Head of caudate nucleus (tissue), 42 donors: ENCODE measurements around the gene FRMPD4.

Source experiments
- DNase-seq, 42 donors: peaks; one replicate each; pipeline versions ENCODE4 v3.0.0 to v3.0.0-alpha.2; 2020 to 2021; ENCODE audit warnings: mixed read lengths in 7 of 42
- intact Hi-C: fragments of 100-400 bp; cut with DNase I; formaldehyde crosslinking; loops from one replicate; pipeline ENCODE4 v1.15.0; 2022

The FRMPD4 gene

DNA sequence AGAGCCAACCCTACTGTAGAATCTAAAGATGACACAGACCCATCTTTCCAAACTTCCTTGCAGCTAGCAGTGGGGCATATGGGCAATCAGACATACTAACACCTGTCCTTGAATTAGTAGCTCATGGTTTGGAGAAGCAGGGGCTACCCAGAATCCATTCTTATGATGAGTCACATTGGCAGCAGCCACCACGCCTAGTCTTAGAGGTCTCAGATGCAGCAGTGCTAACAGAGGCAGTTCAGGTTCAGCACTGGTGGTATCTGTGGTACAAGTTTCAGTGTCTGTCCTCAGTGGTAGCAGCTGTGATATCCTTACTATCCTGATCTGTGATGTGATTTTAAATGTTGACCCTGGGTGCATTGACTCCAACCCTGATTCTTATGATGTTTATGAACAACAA, 68.1 kb downstream of the FRMPD4 start:
- no peak for DNase-seq
- intact Hi-C loops: no loop called here

DNA sequence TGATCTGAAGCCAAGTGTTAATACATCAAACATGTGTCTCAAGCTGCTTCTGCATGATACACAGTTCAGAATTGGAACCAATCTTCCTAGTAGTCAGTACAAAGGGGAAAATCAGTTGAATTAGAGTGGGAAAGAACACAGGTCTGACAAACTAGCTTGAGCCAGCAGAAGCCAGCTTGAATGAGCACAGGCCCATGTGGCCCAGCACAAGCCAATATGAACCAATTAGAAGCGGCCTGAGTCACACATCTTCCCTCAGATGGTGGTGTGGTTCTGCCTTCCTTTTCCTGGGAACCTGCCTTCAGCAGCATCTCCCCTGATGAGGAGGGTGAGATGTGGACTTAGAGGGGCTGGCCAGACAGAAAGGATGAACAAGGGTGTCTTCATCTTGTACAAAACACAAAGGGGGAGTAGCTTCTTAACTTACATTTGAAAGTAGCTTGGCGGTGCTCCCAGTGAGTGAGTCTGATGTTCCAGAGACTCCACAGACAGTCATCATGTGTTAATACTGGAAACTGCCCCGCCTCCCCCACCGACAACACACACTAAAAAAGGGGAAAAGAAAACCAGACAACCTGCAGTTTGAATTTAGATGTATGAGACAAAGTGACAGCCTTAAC, 72.0 kb downstream of the FRMPD4 start:
- intact Hi-C loops: no loop called here
- DNase-seq: peak in 3 of 42 donors; percentile 9 to 23 (median 12)

DNA sequence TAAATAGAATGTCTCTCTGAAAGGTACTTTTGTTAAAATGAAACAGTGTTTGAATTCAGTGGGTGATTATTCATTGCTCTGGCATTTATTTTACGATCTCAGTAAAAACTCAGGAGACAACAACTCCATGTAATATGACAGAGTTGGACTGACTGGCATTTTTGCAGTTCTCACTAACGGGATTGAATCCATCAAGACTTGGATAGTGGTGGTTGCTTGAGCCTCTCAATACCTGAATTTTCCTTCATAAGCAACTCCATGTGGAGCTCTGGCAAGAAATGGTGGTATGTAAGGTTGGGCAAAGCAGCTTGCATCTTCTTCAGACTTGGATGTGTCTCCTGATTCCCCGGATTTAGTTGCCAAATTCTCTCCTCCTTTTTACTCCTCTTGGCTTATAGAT, 72.7 kb downstream of the FRMPD4 start:
- no peak for DNase-seq
- intact Hi-C loops: no loop called here

DNA sequence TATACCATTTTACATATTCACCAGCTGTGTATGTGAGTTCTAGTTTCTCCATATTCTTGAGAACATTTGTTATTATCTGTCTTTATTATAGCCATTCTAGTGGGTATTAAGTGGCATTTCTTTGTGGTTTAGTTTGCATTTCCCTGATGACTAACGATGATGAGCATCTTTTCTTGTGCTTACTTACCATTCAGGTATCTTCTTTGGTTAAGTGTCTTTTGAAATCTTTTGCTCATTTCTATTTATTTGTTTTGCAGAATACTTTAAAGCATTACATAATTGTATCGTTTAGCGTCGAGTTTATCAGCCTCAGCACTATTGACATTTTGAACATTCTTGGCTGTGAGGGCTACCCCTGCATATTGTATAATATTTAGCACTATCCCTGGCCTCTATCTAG, 85.4 kb downstream of the FRMPD4 start:
- no peak for DNase-seq
- intact Hi-C loops: no loop called here

DNA sequence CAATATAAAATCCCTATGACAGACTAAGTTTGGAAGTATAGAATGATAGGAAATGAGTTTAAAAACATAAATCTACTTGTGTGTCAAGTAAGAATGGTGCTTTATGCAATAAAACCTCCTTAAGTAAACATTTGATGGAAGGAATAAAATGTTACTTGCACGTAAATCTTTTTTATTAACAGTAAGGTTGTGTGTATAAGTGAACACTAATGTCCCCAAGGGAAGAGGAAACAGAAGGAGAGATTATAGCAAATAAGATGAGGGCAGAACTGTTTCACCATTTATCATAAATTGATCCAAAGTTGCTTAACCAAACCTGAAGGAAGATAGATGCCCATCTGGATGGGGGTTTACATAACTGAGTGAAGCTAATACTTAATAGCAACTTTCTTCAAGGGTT, 86.8 kb downstream of the FRMPD4 start:
- no peak for DNase-seq
- intact Hi-C loops: no loop called here

DNA sequence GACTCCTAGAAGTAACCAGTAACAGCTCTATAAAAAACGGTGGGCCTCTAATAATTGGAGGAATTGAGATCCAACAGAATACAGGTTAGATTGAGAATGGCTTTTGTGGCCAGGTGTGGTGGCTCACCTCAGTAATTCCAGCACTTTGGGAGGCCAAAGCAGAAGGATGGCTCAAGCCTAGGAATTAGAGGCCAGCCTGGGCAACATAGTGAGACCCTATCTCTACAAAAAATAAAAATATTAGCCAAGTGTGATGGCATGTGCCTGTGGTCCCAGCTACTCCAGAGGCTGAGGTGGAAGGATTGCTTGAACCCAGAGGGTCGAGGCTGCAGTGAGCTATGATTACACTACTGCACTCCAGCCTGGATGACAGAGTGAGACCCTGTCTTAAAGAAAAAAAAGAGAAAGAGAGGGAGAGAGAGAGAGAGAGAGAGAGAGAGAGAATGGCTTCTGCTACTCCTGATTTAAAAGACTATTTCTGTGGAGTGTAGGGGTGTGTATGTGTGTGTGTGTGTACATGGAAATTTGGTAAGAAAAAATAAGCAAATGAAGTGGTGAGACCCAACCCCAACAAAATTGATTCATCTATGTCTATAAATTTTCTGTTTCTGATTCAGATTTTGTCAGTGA, 89.3 kb downstream of the FRMPD4 start:
- DNase-seq: no peak
- intact Hi-C loops: no loop called here

DNA sequence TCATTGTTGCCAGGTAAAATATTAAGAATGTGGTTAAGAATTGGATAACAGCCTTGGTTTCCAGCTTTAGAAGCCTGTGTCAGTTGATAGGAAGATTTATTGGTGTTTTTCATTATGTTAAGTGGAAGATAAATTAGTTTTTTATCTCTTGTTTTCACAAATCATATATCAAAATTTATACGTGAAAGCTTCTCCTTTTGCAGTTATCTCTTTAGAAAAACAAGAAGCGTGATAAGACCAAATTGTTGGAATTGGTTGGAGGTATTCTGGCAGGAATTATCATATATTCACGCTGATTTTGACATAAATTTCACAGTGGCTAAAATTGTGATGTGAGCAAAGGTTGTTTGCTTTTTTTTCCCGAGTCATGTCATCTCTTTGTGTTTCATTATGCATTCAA, 90.6 kb downstream of the FRMPD4 start:
- intact Hi-C loops: no loop called here
- DNase-seq: no peak

DNA sequence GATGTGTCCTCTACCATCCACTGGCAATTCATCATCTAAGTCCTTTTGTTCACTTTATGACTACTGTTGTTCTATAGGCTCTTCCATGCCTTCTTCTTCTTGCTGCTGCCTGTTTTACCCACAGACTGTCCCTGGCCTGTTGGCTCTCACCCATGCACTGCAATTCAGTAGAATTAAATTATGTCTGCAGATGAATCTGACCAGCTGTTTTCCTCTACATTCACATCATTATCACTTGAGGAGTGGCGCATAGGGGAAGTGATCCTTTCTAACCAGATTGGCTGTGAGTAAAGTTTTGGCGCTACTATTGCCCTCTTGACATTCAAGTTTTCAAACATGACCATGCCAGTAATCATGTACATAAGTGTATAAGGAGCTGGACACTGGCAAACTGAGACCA, 91.7 kb downstream of the FRMPD4 start:
- no peak for DNase-seq
- intact Hi-C loops: no loop called here

DNA sequence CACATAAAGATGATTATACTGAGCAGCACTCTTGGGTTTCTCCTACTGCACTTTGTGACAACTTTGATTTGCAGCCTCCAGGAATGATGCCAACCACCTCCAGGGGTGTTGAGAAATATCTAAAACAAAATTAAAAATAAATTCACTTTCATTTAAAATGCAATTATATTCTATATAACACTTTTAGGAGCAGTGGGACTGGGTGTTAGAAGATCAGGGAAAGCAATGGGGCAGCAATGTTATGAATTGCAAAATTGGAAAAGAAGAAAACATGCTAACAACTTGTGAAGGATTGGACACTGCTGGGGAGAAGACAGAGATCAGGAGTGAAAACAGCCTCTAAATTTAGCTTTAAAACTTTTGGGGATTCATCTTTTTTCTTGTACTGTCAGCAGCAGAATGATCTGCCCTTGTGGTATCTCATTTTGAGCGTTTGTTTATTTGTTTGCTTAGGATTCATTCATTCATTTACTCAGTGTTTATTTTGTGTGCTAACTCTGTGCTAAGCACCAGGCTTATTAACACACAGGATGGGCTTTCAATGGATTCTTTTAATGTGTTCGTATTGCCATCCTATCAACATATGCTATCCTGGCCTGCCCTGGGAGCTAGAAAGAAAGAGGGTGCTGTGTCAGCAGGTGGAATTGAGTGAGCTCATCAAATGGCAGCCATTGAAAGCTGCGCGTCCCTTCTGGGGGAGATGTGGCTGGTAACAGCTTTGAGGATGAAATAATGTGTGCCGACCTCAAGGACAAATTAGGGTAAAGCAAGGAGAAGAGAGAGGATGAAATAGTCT, 96.5 kb downstream of the FRMPD4 start:
- intact Hi-C loops: no loop called here
- DNase-seq: peak in 1 of 42 donors; percentile 37

DNA sequence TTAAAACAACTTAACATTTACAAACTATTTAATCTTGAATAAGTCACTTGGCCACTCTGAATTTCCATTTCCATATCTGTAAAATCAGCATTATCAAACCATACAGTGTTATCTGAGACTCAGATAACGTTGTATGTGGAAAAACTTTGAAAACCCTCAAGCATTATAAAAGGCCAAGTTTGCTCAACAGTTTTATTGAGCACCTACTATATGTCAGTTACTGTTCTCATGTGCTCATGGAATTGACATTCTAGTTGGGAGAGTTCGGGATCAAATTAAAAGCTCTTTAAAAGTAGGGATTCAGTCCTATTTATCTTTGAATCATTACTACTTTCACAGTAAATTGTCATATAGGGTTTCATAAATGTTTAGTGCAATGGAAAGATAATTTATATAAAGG, 97.9 kb downstream of the FRMPD4 start:
- intact Hi-C loops: no loop called here
- DNase-seq: no peak

DNA sequence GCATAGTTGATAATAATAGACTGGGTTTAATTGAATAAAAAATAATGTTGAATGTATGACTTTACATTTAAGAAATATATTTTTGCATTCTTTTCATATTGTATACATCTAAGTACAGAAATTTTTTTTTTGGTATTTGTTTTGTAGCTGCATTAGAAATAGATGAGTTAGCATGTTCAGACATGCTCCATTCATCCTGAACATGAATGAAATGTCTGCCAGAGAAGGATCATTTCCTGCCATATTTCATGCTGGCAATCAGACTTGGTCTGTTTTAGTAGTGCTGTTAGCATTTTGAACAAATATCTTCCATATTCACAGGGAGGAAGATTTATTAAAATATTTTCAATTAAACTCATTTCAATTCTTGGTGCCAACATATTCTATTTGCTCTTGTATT, 98.9 kb downstream of the FRMPD4 start:
- intact Hi-C loops: no loop called here
- no peak for DNase-seq

DNA sequence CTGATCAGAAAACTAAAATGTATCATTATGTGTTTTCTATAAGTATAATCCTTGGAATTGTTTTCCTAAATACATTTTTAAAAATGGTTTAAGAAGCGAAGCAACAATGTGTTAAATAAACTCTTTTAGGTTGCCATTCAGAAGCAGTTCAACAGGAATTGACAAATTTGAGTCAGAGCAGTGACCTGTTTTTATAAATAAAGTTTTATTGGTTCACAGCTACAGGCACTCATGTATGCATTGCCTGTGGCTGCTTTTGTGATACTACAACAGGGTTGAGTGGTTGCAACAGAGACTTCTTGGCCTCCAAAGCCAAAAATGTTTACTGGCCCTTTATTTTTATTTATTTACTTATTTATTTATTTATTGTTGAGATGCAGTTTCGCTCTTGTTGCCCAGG, 99.5 kb downstream of the FRMPD4 start:
- intact Hi-C loops: no loop called here
- DNase-seq: no peak

DNA sequence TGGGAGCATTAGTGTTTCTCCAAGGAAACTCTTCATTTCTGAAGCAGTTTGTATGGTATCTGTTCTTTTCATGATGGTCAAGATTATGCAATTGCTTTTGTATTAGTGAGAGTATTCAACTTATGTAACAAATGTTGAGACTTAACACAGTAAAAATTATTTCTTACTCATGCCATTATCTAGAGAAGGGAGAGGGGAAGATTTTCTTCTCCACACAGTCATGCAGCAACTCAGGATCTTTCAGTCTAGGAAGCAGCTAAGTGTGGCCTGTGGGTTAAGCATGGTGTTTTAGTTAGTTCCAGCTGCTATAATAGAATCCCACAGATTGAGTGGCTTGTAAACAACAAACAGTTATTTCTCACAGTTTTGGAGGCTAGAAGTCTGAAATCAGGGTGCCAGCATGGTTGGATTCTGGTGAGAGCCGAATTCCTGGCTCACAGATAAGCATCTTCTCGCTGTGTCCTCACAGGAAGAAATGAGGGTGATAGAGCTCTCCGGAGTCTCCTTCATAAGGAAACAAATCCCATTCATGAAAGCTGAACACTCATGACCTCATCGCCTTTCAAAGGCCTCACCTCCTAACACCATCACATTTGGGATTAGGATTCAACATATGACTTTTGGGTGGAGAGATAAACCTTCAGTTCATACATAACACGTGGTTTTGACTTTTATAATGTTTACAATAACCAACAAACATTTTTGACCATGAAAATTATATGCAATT, 101.2 kb downstream of the FRMPD4 start:
- intact Hi-C loops: no loop called here

DNA sequence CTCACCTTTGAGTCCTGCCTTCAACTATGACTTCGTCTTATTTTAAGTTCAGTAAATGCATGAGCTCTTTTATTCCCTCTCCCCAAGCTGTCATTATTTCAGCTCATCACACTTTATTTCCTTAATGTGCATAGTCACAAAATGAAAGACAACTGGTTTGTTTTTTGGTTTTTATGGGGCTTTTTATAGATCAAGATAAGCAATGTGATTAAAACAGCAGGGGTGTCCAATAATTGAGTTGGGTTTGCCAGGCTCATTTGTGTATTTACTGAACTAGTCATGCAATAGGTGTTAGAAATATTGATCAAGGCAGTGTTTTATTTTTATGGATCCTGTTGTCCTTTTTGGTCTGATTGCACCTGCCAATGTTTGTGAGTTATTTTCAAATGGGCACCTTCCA, 102.2 kb downstream of the FRMPD4 start:
- intact Hi-C loops: no loop called here
- no peak for DNase-seq

More for the DNA sequence above, 101.2 kb downstream of the FRMPD4 start:
- DNase-seq: no peak

DNA sequence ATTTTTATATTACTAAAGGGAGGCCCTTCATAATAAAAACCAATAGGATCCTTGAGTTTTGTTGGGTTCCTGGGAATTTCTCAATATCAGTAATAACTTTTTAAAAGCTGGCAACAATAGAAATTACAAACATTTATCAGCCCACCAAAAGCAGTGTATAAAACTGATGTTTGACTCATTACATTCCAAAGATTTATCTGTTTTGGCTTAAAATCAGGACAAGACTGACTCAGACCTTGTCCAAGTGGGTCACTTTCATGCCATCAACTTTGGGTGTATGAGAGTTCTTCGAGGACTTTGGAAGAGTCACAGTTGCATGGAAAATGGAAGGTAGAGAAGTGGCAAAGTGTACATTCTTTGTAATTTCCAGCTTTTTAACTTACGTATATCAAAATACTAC, 102.8 kb downstream of the FRMPD4 start:
- intact Hi-C loops: no loop called here
- DNase-seq: no peak

DNA sequence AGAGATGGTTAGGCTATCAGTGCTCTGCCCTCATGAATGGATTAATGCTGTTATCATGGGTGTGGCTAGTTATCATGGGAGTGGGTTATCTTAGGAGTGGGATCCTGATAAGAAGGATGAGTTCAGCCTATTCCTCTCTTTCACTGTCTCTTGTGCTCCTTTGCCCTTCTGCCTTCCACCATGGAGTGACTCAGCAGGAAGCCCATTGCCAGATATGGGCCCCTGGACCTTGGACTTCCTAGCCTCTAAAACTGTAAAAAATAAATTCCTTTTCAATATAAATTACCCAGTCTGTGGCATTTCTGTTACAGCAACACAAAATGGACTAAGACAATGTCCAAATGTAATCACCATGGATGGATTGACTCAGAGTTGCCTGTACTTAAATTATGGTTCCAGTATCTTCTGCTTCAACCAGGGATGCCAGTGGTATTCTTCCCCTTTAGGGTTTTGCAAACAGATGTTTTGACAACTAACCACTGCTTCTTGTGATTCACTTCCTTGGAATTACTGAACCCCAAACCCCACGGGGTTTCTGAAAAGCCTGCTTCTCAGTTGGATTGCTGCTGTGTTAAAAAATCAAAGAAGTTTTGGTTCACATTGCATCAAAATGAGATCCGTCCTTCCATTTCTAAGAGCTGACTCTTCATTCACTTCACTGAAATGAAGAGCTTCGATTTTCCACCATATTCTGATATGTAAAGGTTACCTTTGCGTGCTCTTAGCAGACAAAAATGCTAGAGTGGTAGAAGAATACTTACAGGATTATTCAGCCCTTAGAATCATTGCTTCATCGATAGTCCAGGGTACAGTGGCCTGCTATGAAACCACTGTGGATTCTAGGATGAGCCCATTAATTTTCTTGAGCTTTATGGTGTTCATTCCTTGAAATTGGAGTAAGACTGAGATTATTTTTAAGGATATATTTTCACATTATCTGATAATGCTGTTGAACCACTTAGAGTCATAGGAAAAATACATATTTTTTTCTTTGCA, 107.7 kb downstream of the FRMPD4 start:
- intact Hi-C loops: no loop called here
- no peak for DNase-seq

DNA sequence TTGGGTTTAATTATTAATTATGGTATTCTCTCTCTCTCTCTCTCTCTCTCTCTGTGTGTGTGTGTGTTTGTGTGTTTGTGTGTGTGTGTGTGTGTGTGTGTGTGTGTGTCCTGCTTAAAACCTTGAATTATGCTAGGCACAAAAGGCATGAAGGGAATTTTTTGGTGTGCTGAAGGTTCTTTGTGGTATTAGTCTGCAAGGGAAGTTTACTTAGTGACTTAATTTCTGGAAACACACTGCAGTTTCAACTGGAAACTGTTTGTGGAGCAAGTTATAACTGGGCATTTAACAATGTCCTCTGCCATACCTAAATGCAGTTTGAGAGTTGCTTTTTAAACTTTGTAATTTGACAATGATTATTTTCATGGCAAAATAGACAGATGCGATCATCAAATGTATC, 111.7 kb downstream of the FRMPD4 start:
- intact Hi-C loops: no loop called here
- DNase-seq: no peak

DNA sequence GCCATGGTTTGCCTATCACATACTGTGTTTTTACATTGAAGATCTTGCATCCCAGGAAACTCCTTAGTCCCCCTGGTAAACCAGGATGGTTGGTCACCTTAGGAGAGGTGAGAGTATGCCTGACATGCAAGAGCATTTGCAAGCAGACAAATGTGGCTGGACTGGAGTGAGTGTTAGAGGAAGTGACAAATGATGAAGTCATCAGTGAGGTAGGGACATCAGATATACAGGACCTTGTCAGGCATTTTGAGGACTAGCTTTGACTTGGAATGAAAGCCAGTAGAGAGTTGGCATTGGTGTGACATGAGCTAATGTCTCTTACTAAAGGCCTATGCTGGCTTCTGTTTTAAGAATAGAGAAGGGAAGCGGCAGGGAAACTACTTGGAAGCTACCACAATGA, 124.9 kb downstream of the FRMPD4 start:
- intact Hi-C loops: no loop called here
- no peak for DNase-seq

DNA sequence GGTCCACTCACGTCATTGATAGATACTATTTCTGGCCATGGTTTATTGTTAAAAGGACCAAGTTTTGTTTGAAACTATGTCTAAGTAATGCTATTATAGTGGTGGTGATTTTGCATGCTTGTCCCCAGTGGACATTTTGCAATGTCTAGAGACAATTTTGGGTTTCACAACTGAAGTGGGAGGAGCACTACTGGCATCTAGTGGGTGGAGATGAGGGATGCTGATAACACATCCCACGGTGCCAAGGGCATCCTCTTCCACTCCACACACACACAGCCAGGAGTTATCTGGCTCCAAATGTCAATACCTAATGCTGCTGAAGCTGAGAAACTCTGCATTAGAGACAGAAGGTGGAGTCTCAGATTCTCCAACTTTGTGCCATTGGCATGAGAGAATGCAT, 131.2 kb downstream of the FRMPD4 start:
- intact Hi-C loops: no loop called here
- DNase-seq: no peak
